Natural killer cell treated with Interleukin-12 subunit alpha and Interleukin-12 subunit beta and Interleukin-15 and Interleukin-18, amount 100 ng/mL, for 72 hours (primary cell): Measurements from ENCODE around the gene FARS2. TPM values are rescaled to one million over a fixed set of nuclear protein-coding genes. Genes with fewer than 3 reads are reported as not detected.
A peak's percentile ranks its signal among the peaks of the same experiment; 100 is the strongest.
"Not testable (repeated sequence)": the region's sequence is repeated elsewhere in the genome, so short reads cannot be mapped to it uniquely, and the experiment has no call there.

Experiments used
- ATAC-seq, 2 donors: fragments of 150-1000 bp; cut with Tn5 transposase in 1 of 2; sonication (Bioruptor Pico), chemical (Tn5 transposase) in 1 of 2; 2 replicates each; pipeline ENCODE4 v1.10.0; 2021
- DNase-seq: peaks from one replicate; pipeline ENCODE4 v3.0.0; 2022; ENCODE audit warnings: low spot score
- H3K27ac Mint-ChIP-seq, 2 donors: 1 replicate in 1 of 2; 2 replicates in 1 of 2; pipeline ENCODE4 v1.8.0; 2022; ENCODE audit warnings: mixed read lengths in 2 of 2, mild to moderate bottlenecking in 1 of 2, moderate library complexity in 1 of 2
- H3K27me3 Mint-ChIP-seq, 2 donors: 1 replicate in 1 of 2; 2 replicates in 1 of 2; pipeline ENCODE4 v1.8.0; 2022; ENCODE audit warnings: mixed read lengths in 2 of 2
- H3K36me3 Mint-ChIP-seq: one replicate; pipeline ENCODE4 v1.8.0; 2022; ENCODE audit warnings: mixed read lengths
- H3K4me1 Mint-ChIP-seq, 2 donors: 1 replicate in 1 of 2; 2 replicates in 1 of 2; pipeline ENCODE4 v1.8.0; 2022; ENCODE audit warnings: low read depth in 2 of 2, mixed read lengths in 2 of 2, mild to moderate bottlenecking in 1 of 2
- H3K4me3 Mint-ChIP-seq: one replicate; pipeline ENCODE4 v1.8.0; 2022; ENCODE audit warnings: mixed read lengths
- H3K9me3 Mint-ChIP-seq: 2 replicates; pipeline ENCODE4 v1.8.0; 2022; ENCODE audit warnings: mixed read lengths
- total RNA-seq, 2 donors: library from RNA; stranded (reverse); gene quantifications; one replicate each; pipeline ENCODE4 v1.2.3, GENCODE V29; 2022

Gene FARS2
- total RNA-seq, 2 donors from 2014 or later: 20.4 to 41.7 TPM

DNA sequence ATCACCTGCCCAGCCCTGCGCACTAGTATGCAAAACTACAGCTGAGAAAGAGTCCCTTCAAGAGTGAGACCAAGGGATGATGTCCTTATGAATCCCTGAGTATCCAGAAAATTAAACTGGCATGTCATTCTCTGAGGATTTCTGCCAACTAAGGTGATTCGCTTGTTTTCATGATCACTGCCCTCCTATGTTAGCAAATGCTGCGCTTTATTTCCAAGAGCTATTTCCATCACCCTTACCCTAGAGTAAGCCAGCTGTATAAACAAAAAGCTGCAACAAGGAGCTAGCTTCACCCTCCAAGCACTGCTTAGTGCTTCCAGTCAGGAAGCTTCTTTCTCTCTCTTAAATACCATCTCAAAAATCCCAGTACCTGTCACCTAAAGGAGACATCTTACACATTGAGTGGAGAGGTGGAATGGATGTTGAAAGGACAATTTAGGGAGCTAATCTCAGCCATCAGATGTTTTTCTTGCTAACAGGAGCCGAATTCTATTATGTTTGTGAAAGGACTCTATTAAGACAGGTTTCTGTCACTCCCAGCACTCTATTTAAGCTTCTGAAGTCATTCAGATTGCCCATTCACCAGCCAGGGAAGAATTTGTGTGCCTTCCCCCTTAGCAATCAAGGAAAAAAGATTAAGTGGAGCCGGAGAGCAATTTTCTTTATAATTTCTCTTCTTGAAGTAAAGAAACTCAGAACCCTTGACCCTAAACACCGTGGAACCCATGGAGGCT lies 423.2 kb downstream of the FARS2 start:
- Mint-ChIP-seq H3K4me3 (no peak overlapping the region), H3K27ac (no peak overlapping the region)
- no peak for DNase-seq

DNA sequence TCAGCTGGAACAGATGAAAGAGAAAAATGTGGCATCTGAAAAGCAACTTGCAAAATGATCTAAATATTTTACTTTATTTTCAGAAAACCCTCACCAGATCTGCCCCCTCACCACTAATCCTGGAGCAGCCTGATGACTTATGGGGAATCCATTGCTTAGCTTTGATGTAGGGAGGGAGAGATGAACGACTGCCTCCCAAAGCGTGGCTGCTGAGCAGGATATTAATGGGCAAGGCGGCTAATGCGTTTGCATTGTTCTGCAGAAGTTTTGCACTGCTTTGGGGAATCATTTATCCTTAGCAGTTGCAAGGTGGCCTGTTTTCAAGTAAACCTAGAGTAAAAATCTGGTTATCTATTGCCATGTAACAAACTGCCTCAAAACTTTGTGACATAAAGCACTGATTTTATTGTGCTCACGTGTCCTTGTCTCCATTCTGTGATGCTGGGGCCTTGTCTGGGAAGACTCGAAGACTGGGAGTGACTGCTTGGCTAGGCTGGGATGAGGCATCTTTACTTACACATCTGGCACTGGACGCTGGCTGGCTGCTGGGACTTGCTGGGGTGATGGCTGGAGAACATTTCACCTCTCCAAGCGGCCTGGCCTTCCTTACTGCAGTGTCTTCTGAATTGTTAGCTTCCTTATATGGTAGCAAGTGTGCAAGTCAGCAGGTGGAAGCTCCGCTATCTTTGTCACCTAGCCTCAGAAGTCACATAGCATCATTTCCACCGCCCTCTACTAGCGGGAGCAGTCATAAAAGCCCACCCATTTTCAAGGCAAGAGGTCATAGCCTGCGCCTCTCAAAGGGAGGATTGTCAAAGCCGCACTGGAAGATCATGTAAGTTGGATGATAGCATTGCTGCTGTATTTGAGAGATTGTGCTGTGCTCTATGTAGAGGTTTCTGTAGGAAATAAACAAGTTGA lies 432.2 kb downstream of the FARS2 start:
- ATAC-seq (no peak), DNase-seq (no peak)
- Mint-ChIP-seq H3K9me3 (peaks cover 5% of the 10 kb centered on the region), H3K27me3 (no peaks in the 10 kb centered on the region), H3K27ac (no peak overlapping the region), H3K36me3 (peaks cover 13% of the 10 kb centered on the region), H3K4me3 (no peak overlapping the region), H3K4me1 (peaks cover 9 to 15% of the 10 kb centered on the region in 2 donors)

More for the DNA sequence above, 423.2 kb downstream of the FARS2 start:
- Mint-ChIP-seq H3K36me3 (peaks cover 11% of the 10 kb centered on the region), H3K4me1 (peaks cover 6 to 8% of the 10 kb centered on the region in 2 donors), H3K27me3 (no peaks in the 10 kb centered on the region), H3K9me3 (no peaks in the 10 kb centered on the region)
- no peak for ATAC-seq

GRCh38 chr6:5695260-5696245 lies 434.2 kb downstream of the FARS2 start:
- H3K36me3 Mint-ChIP-seq: peaks cover 5% of the 10 kb centered on the region
- peaks cover 18 to 21% of the 10 kb centered on the region in 2 donors for H3K4me1 Mint-ChIP-seq
- no peak overlapping the region for H3K4me3 Mint-ChIP-seq
- no peaks in the 10 kb centered on the region for H3K27me3 Mint-ChIP-seq
- ATAC-seq: no peak
- no peak overlapping the region for H3K27ac Mint-ChIP-seq
- H3K9me3 Mint-ChIP-seq: peaks cover 4% of the 10 kb centered on the region
- DNase-seq: no peak

DNA sequence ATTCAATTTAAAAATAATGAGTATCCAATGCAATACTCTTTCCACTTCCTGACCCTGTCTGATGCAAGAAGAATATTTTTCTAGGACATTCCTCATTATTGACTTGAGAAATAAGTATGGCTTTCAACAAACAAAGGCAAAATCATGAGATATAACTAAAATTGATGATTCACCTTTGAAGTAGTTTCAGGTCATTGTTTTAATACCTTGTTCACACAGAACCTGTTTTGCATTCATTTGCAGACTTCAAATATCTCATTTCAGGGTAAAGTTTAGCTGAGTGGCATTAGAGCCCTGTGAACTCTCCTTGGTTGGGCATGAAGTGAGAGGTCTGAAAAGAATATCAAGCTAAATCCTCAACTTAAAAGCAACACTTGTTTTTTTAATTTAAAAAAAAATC lies 436.2 kb downstream of the FARS2 start:
- no peaks in the 10 kb centered on the region for H3K27me3 Mint-ChIP-seq
- no peak overlapping the region for H3K4me3 Mint-ChIP-seq
- peaks cover 16 to 18% of the 10 kb centered on the region in 2 donors for H3K4me1 Mint-ChIP-seq
- no peaks in the 10 kb centered on the region for H3K36me3 Mint-ChIP-seq
- H3K9me3 Mint-ChIP-seq: no peaks in the 10 kb centered on the region
- ATAC-seq (no peak), DNase-seq (no peak)
- no peak overlapping the region for H3K27ac Mint-ChIP-seq

DNA sequence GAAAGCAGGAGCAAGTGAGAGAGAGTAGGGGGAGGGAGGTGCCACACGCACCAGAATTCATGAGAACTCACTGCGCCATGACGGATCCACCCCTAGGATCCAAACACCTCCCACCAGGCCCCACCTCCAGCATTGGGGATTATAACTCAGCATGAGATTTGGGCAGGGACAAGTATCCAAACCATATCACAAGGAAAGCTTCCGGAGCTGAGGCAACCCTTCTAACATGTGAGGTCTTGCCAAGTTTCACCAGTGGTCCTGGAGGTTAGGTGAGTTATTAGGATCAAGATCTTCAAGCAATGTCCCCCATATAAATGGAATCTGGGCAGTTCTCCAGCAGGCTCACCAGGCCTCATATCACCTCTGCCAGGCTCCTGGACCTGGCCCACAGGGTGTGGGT lies 437.0 kb downstream of the FARS2 start:
- Mint-ChIP-seq H3K4me3 (no peak overlapping the region), H3K9me3 (no peaks in the 10 kb centered on the region), H3K4me1 (peaks cover 16 to 18% of the 10 kb centered on the region in 2 donors), H3K27ac (no peak overlapping the region), H3K27me3 (no peaks in the 10 kb centered on the region), H3K36me3 (no peaks in the 10 kb centered on the region)
- DNase-seq (no peak), ATAC-seq (peak in 1 of 2 donors; percentile 28)

- not testable (repeated sequence) for H3K27me3 Mint-ChIP-seq, H3K9me3 Mint-ChIP-seq, H3K27ac Mint-ChIP-seq, ATAC-seq, DNase-seq, H3K36me3 Mint-ChIP-seq, H3K4me3 Mint-ChIP-seq
- peaks cover 16 to 21% of the 10 kb centered on the region in 2 donors for H3K4me1 Mint-ChIP-seq
These were observed 437.8 kb downstream of the FARS2 start for GRCh38 chr6:5699064-5699463.

- ATAC-seq (no peak), DNase-seq (no peak)
- Mint-ChIP-seq H3K27me3 (no peaks in the 10 kb centered on the region), H3K4me1 (peaks cover 7 to 17% of the 10 kb centered on the region in 2 donors), H3K36me3 (no peaks in the 10 kb centered on the region), H3K27ac (no peak overlapping the region), H3K9me3 (peaks cover 4% of the 10 kb centered on the region), H3K4me3 (no peak overlapping the region)
These were observed 439.9 kb downstream of the FARS2 start for GRCh38 chr6:5701174-5701573.

GRCh38 chr6:5704708-5705107 lies 443.4 kb downstream of the FARS2 start:
- Mint-ChIP-seq H3K27ac (no peak overlapping the region), H3K4me1 (peaks cover 0 to 7% of the 10 kb centered on the region in 2 donors), H3K9me3 (peaks cover 4% of the 10 kb centered on the region), H3K27me3 (no peaks in the 10 kb centered on the region), H3K4me3 (no peak overlapping the region), H3K36me3 (no peaks in the 10 kb centered on the region)
- ATAC-seq (no peak), DNase-seq (no peak)

- ATAC-seq: no peak
- no peak for DNase-seq
- Mint-ChIP-seq H3K36me3 (no peaks in the 10 kb centered on the region), H3K9me3 (peaks cover 4% of the 10 kb centered on the region), H3K4me1 (peaks cover 0 to 7% of the 10 kb centered on the region in 2 donors), H3K27me3 (no peaks in the 10 kb centered on the region), H3K4me3 (no peak overlapping the region), H3K27ac (no peak overlapping the region)
These were observed 443.9 kb downstream of the FARS2 start for GRCh38 chr6:5705252-5705651.

DNA sequence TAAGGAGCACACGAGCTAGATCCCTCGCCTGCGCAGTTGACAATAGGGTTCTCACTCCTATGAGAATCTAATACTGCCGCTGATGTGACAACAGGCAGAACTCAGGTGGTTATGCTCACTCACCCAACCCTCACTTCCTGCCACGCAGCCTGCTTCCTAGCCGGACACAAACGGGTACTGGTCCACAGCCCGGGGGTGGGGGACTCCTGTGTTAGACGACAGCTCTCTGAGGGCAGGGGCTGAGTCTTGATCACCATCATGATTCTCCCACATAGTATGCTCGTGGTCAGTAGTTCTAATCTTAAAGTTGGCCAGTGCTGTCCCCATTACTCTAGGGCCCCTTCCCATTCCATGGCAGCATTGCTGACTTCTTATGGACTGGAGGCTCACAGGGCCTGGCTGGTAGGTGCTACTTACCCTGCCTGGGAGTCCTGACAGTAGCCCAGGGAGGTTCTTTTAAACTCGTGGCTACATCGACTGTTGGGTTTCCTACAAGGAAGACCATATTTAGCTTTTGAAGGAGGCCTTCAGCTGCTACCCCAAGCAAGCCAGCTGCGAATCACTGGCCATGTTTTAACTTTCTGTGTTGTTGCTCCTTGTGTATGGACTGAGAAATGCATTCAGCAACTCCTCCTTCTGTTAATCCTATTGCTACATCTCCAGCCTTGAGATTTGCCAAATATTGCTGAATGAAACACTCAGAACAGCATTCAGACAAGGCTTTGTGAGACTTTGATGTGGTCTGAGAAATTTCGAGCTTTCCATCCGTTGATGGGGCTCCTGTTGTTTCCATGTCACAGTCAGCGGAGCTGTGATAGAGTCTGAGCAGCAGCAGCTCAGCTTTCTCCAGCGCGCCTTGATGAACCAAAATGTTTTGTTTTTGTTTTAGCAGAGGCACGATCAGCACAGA lies 445.1 kb downstream of the FARS2 start:
- ATAC-seq (peak in 1 of 2 donors; percentile 27), DNase-seq (no peak)
- Mint-ChIP-seq H3K27ac (no peak overlapping the region), H3K36me3 (no peaks in the 10 kb centered on the region), H3K9me3 (peaks cover 4% of the 10 kb centered on the region), H3K4me3 (no peak overlapping the region), H3K4me1 (peaks cover 0 to 13% of the 10 kb centered on the region in 2 donors), H3K27me3 (no peaks in the 10 kb centered on the region)

DNA sequence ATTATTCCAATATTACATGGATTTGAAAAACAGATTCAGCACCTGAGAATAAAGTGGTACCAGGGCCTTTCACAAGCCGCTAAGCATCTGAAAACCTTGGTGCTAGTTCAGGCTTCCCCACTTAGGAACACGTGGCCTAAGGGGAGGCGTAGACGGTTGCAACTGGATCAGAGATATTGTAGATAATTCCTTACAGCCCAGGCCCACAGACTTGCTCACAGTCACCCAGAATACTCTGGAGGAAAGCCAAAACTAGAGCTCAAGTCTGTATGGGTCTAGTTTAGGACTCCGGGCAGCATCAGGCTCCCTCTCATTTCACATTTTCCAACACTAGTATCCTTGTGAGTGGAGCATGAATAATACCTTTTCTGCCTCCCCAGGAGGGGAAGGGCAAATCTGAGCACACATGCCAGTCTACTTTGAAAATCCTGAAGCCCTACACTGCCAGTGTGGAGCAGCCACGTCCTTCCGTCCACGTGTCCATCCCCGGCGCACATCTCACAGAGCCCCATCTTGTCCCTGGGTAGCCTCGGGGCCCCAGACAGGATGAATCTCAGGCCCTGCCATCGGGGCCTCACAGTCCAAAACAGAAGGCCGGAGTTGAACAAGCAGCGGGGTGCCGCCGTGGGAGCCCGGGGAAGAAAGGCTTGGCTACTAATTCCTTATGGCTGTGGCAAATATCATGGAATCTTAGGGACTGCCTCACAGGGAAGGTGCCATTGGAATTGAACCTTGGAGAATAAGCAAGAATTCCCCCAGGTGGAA lies 446.1 kb downstream of the FARS2 start:
- no peak overlapping the region for H3K27ac Mint-ChIP-seq

DNA sequence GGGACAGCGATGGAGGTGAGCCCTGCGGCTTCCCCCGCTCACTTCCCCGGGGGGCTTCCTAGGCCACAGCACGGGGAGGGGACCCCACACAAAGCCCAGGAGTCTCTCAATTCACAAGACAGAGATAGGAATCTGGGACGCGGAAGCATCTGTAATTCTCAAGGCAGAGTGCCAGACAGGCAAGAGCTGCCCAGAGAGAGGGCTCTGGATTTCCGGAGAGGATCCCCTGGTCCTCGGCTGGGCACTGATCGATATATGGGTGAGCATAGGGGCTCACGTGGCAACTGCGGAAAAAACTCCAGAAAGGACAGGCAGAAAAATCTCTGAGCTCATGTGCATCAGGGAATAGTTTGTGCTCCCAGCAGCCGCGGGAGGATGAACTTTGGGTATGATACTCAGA lies 449.2 kb downstream of the FARS2 start:
- no peak overlapping the region for H3K27ac Mint-ChIP-seq
- no peak for ATAC-seq
- peaks cover 0 to 11% of the 10 kb centered on the region in 2 donors for H3K4me1 Mint-ChIP-seq
- no peaks in the 10 kb centered on the region for H3K36me3 Mint-ChIP-seq
- no peak for DNase-seq
- peaks cover 3% of the 10 kb centered on the region for H3K9me3 Mint-ChIP-seq
- H3K4me3 Mint-ChIP-seq: no peak overlapping the region
- no peaks in the 10 kb centered on the region for H3K27me3 Mint-ChIP-seq

More for the DNA sequence above, 446.1 kb downstream of the FARS2 start:
- DNase-seq (no peak), ATAC-seq (no peak)
- peaks cover 0 to 14% of the 10 kb centered on the region in 2 donors for H3K4me1 Mint-ChIP-seq
- no peaks in the 10 kb centered on the region for H3K27me3 Mint-ChIP-seq
- H3K36me3 Mint-ChIP-seq: no peaks in the 10 kb centered on the region
- H3K4me3 Mint-ChIP-seq: no peak overlapping the region
- peaks cover 4% of the 10 kb centered on the region for H3K9me3 Mint-ChIP-seq
